Peyer's patch (tissue), 4 donors: ENCODE results near the gene TNNT2. TPM values are rescaled to one million over a fixed set of nuclear protein-coding genes. Genes with fewer than 3 reads are reported as not detected.

Experiments
- DNase-seq, 3 donors: peaks; one replicate each; pipeline ENCODE4 v3.0.0-alpha.2; 2017 to 2019
- H3K27ac ChIP-seq, 4 donors: fragments of 200-600 bp; sonication (generic); one replicate each; pipeline ENCODE4 v1.5.1; 2016 to 2019
- H3K27me3 ChIP-seq, 2 donors: fragments of 200-600 bp; sonication (generic); one replicate each; pipeline ENCODE4 v1.5.1; 2019
- H3K36me3 ChIP-seq, 3 donors: fragments of 200-600 bp; sonication (generic); one replicate each; pipeline ENCODE4 v1.5.1; 2016 to 2019
- H3K4me1 ChIP-seq, 4 donors: fragments of 200-600 bp; sonication (generic); one replicate each; pipeline ENCODE4 v1.5.1; 2016 to 2019
- H3K4me3 ChIP-seq, 4 donors: fragments of 200-600 bp; sonication (generic); 1 replicate in 3 of 4; 2 replicates in 1 of 4; pipeline ENCODE4 v1.5.1; 2016 to 2019; ENCODE audit warnings: mild to moderate bottlenecking in 1 of 4
- H3K9me3 ChIP-seq, 4 donors: fragments of 200-600 bp; sonication (generic); one replicate each; pipeline ENCODE4 v1.5.1; 2016 to 2019; ENCODE audit warnings: mild to moderate bottlenecking in 1 of 4
- CTCF ChIP-seq, 6 experiments: fragments of 450-650 bp in 4 of 6; fragments of 200-600 bp in 2 of 6; sonication (generic) in 1 of 6; IDR thresholded peaks; one replicate each; pipeline ENCODE4 v1.5.1; 2017 to 2019; ENCODE audit warnings: antibody characterized with exemption in 6 of 6, mild to moderate bottlenecking in 3 of 6, moderate library complexity in 1 of 6
- POLR2A ChIP-seq, 2 donors: fragments of 450-650 bp; IDR thresholded peaks; one replicate each; pipeline ENCODE4 v1.5.1; 2017; ENCODE audit warnings: antibody characterized with exemption in 2 of 2, mild to moderate bottlenecking in 2 of 2, moderate library complexity in 2 of 2
- total RNA-seq, 4 donors: library from RNA; depleted of rRNA; stranded (reverse); fragments of >200 nt; gene quantifications; one replicate each; pipeline ENCODE4 v1.1.0, GENCODE V29; 2016

TNNT2 gene
- total RNA-seq, 4 donors from 2014 or later = 0.40 to 3.7 TPM; not detected in 2

GRCh38 chr1:201349092-201349491 is 28.4 kb downstream of the TNNT2 start:
- Histone ChIP-seq H3K27me3 (no peaks in the 10 kb centered on the region), H3K27ac (no peak overlapping the region), H3K36me3 (no peaks in the 10 kb centered on the region), H3K4me3 (no peak overlapping the region), H3K4me1 (no peaks in the 10 kb centered on the region), H3K9me3 (no peaks in the 10 kb centered on the region)
- no peak for TF ChIP-seq CTCF (IDR thresholded peaks at IDR 0.05)
- no peak for TF ChIP-seq POLR2A (IDR thresholded peaks at IDR 0.05)
- peak in 1 of 3 donors; percentile 5 for DNase-seq

GRCh38 chr1:201348211-201348566 is 29.3 kb downstream of the TNNT2 start:
- H3K27ac ChIP-seq = no peak overlapping the region
- H3K4me3 ChIP-seq = no peak overlapping the region
- no peaks in the 10 kb centered on the region for H3K27me3 ChIP-seq
- DNase-seq = peak in 2 of 3 donors; percentile 54 to 60
- H3K9me3 ChIP-seq = no peaks in the 10 kb centered on the region
- no peaks in the 10 kb centered on the region for H3K4me1 ChIP-seq
- no peak for TF ChIP-seq POLR2A (IDR thresholded peaks at IDR 0.05)
- TF ChIP-seq CTCF (IDR thresholded peaks at IDR 0.05) = peak in 4 of 6 experiments; percentile 36 to 60 (median 54)
- H3K36me3 ChIP-seq = no peaks in the 10 kb centered on the region

- no peak overlapping the region for H3K4me3 ChIP-seq
- H3K4me1 ChIP-seq = no peaks in the 10 kb centered on the region
- H3K9me3 ChIP-seq = no peaks in the 10 kb centered on the region
- H3K27ac ChIP-seq = no peak overlapping the region
- H3K36me3 ChIP-seq = no peaks in the 10 kb centered on the region
- TF ChIP-seq CTCF (IDR thresholded peaks at IDR 0.05) = no peak
- no peak for TF ChIP-seq POLR2A (IDR thresholded peaks at IDR 0.05)
- no peaks in the 10 kb centered on the region for H3K27me3 ChIP-seq
- DNase-seq = peak in 1 of 3 donors; percentile 25
Observed at GRCh38 chr1:201347498-201348210, 29.8 kb downstream of the TNNT2 start.

DNA sequence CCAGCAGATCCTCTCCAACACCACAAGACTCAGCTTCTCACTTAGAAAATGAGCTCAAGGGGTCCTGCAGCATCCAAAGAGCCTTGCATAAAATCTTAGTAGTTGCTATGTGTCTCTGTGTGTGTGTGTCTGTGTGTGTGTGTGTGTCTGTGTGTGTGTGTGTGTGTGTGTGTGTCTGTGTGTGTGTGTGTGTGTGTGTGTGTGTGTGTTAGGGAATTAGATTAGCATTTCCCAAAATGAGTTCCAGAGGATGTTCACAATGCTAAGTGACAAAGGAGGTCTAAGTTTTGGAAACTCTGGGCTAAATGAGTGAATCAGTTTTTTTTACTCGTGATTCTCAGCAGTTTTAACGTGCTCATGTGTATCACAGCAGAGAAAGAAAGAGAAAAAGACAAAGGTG is 30.5 kb downstream of the TNNT2 start:
- Histone ChIP-seq H3K27me3 (no peaks in the 10 kb centered on the region), H3K36me3 (no peaks in the 10 kb centered on the region), H3K4me1 (no peaks in the 10 kb centered on the region), H3K27ac (no peak overlapping the region), H3K4me3 (no peak overlapping the region), H3K9me3 (no peaks in the 10 kb centered on the region)
- TF ChIP-seq POLR2A (IDR thresholded peaks at IDR 0.05) (no peak), CTCF (IDR thresholded peaks at IDR 0.05) (no peak)
- no peak for DNase-seq

- DNase-seq = peak in 2 of 3 donors; percentile 44 to 72
- no peak overlapping the region for H3K27ac ChIP-seq
- H3K4me3 ChIP-seq = no peak overlapping the region
- H3K27me3 ChIP-seq = no peaks in the 10 kb centered on the region
- H3K4me1 ChIP-seq = no peaks in the 10 kb centered on the region
- no peaks in the 10 kb centered on the region for H3K36me3 ChIP-seq
- no peaks in the 10 kb centered on the region for H3K9me3 ChIP-seq
- TF ChIP-seq POLR2A (IDR thresholded peaks at IDR 0.05) (no peak), CTCF (IDR thresholded peaks at IDR 0.05) (peak in 4 of 6 experiments; percentile 39 to 77 (median 72))
Observed at GRCh38 chr1:201346337-201346939, 31.0 kb downstream of the TNNT2 start.
